HG03060 (cell line): ENCODE measurements around the gene LNPEP.
"Not testable (repeated sequence)": the region's sequence is repeated elsewhere in the genome, so short reads cannot be mapped to it uniquely, and the experiment has no call there.

Experiments used
- ATAC-seq: cut with Tn5 transposase; IDR thresholded peaks from one replicate; pipeline ENCODE4 v1.9.1; 2021; ENCODE audit warnings: low read depth, moderate number of reproducible peaks; ENCODE audit not compliant: unreplicated experiment

The LNPEP gene

GRCh38 chr5:96928931-96929708 is 6.8 kb upstream of the LNPEP start:
- ATAC-seq = no peak

- ATAC-seq = no peak
Observed at GRCh38 chr5:96930058-96930457, 5.8 kb upstream of the LNPEP start.

GRCh38 chr5:96930589-96930988 is 5.3 kb upstream of the LNPEP start:
- no peak for ATAC-seq

- ATAC-seq = not testable (repeated sequence)
Observed at GRCh38 chr5:96931037-96931436, 4.8 kb upstream of the LNPEP start.

GRCh38 chr5:96931605-96932004 is 4.3 kb upstream of the LNPEP start:
- no peak for ATAC-seq

GRCh38 chr5:96932026-96932425 is 3.9 kb upstream of the LNPEP start:
- ATAC-seq = no peak

GRCh38 chr5:96933764-96934707 is 1.8 kb upstream of the LNPEP start:
- ATAC-seq = no peak

- peak; percentile 44 for ATAC-seq
Observed at GRCh38 chr5:96934708-96935558, 947 bp upstream of the LNPEP start.

- ATAC-seq = no peak
Observed at GRCh38 chr5:96936431-96937320, 796 bp downstream of the LNPEP start.

- ATAC-seq = no peak
Observed at GRCh38 chr5:96940586-96940985, 4.7 kb downstream of the LNPEP start.

- ATAC-seq = no peak
Observed at GRCh38 chr5:96941140-96941539, 5.3 kb downstream of the LNPEP start.

GRCh38 chr5:96942078-96942477 is 6.2 kb downstream of the LNPEP start:
- no peak for ATAC-seq

- ATAC-seq = no peak
Observed at GRCh38 chr5:96942911-96943310, 7.0 kb downstream of the LNPEP start.

GRCh38 chr5:96943799-96944198 is 7.9 kb downstream of the LNPEP start:
- ATAC-seq = no peak

GRCh38 chr5:96945144-96945897 is 9.4 kb downstream of the LNPEP start:
- ATAC-seq = no peak

GRCh38 chr5:96946381-96946780 is 10.5 kb downstream of the LNPEP start:
- ATAC-seq = no peak

GRCh38 chr5:96952118-96952750 is 16.4 kb downstream of the LNPEP start:
- ATAC-seq = no peak

- no peak for ATAC-seq
Observed at GRCh38 chr5:96952974-96953730, 17.3 kb downstream of the LNPEP start.
